Measurements from ENCODE around the gene NCK2. TPM values are rescaled to one million over a fixed set of nuclear protein-coding genes. Genes with fewer than 3 reads are reported as not detected.
"Not testable (repeated sequence)": the region's sequence is repeated elsewhere in the genome, so short reads cannot be mapped to it uniquely, and the experiment has no call there.

NCK2 gene
- total and polyA plus RNA-seq, 2 experiments from 2014 or later, result 55.0 to 65.9 TPM

GRCh38 chr2:105756435-105756834, 11.7 kb downstream of the NCK2 start:
- Histone ChIP-seq H3K4me1 (ENCODE audit: low read depth) (peaks cover 9% of the 10 kb centered on the region), H3K27ac (no peak overlapping the region), H3K4me3 (no peak overlapping the region), H3K27me3 (no peaks in the 10 kb centered on the region), H3K36me3 (no peaks in the 10 kb centered on the region), H3K9me3 (ENCODE audit: low read depth) (no peaks in the 10 kb centered on the region)
- DNase-seq (ENCODE audit: low read depth in 1 of 2, low spot score in 1 of 2), result no peak
- no peak for TF ChIP-seq CTCF (IDR thresholded peaks at IDR 0.05; ENCODE audit: low read depth, low read length)

- H3K4me3 ChIP-seq; H3K4me1 ChIP-seq (ENCODE audit: low read depth); DNase-seq (ENCODE audit: low read depth in 1 of 2, low spot score in 1 of 2); H3K9me3 ChIP-seq (ENCODE audit: low read depth); H3K27ac ChIP-seq; H3K27me3 ChIP-seq; H3K36me3 ChIP-seq: not testable (repeated sequence)
These were observed 12.2 kb downstream of the NCK2 start for GRCh38 chr2:105756865-105757264.

- Histone ChIP-seq H3K36me3 (no peaks in the 10 kb centered on the region), H3K9me3 (ENCODE audit: low read depth) (no peaks in the 10 kb centered on the region), H3K27ac (no peak overlapping the region), H3K4me1 (ENCODE audit: low read depth) (peaks cover 9% of the 10 kb centered on the region), H3K27me3 (no peaks in the 10 kb centered on the region), H3K4me3 (no peak overlapping the region)
- TF ChIP-seq CTCF (IDR thresholded peaks at IDR 0.05; ENCODE audit: low read depth, low read length), result no peak
- no peak for DNase-seq (ENCODE audit: low read depth in 1 of 2, low spot score in 1 of 2)
These were observed 12.7 kb downstream of the NCK2 start for GRCh38 chr2:105757433-105757832.

GRCh38 chr2:105760191-105760590, 15.5 kb downstream of the NCK2 start:
- no peak for TF ChIP-seq CTCF (IDR thresholded peaks at IDR 0.05; ENCODE audit: low read depth, low read length)
- no peak for DNase-seq (ENCODE audit: low read depth in 1 of 2, low spot score in 1 of 2)
- Histone ChIP-seq H3K27me3 (no peaks in the 10 kb centered on the region), H3K4me3 (no peak overlapping the region), H3K27ac (no peak overlapping the region), H3K36me3 (no peaks in the 10 kb centered on the region), H3K4me1 (ENCODE audit: low read depth) (peaks cover 9% of the 10 kb centered on the region), H3K9me3 (ENCODE audit: low read depth) (no peaks in the 10 kb centered on the region)

- Histone ChIP-seq H3K27ac (no peak overlapping the region), H3K27me3 (no peaks in the 10 kb centered on the region), H3K4me3 (no peak overlapping the region), H3K4me1 (ENCODE audit: low read depth) (peaks cover 5% of the 10 kb centered on the region), H3K9me3 (ENCODE audit: low read depth) (no peaks in the 10 kb centered on the region), H3K36me3 (no peaks in the 10 kb centered on the region)
- no peak for TF ChIP-seq CTCF (IDR thresholded peaks at IDR 0.05; ENCODE audit: low read depth, low read length)
- no peak for DNase-seq (ENCODE audit: low read depth in 1 of 2, low spot score in 1 of 2)
These were observed 16.1 kb downstream of the NCK2 start for GRCh38 chr2:105760639-105761337.

- Histone ChIP-seq H3K4me1 (ENCODE audit: low read depth) (no peaks in the 10 kb centered on the region), H3K4me3 (no peak overlapping the region), H3K27me3 (no peaks in the 10 kb centered on the region), H3K27ac (no peak overlapping the region), H3K36me3 (no peaks in the 10 kb centered on the region), H3K9me3 (ENCODE audit: low read depth) (no peaks in the 10 kb centered on the region)
- no peak for TF ChIP-seq CTCF (IDR thresholded peaks at IDR 0.05; ENCODE audit: low read depth, low read length)
- DNase-seq (ENCODE audit: low read depth in 1 of 2, low spot score in 1 of 2), result peak in 1 of 2 donors; percentile 48
These were observed 17.3 kb downstream of the NCK2 start for GRCh38 chr2:105761931-105762515.
